Measurements from ENCODE around the gene MIOX. TPM values are rescaled to one million over a fixed set of nuclear protein-coding genes. Genes with fewer than 3 reads are reported as not detected.

MIOX gene
- total RNA-seq, 1 donor from 2014 or later: not detected

- DNase-seq: no peak
Measured at GRCh38 chr22:50455201-50455600, 31.5 kb upstream of the MIOX start.

DNA sequence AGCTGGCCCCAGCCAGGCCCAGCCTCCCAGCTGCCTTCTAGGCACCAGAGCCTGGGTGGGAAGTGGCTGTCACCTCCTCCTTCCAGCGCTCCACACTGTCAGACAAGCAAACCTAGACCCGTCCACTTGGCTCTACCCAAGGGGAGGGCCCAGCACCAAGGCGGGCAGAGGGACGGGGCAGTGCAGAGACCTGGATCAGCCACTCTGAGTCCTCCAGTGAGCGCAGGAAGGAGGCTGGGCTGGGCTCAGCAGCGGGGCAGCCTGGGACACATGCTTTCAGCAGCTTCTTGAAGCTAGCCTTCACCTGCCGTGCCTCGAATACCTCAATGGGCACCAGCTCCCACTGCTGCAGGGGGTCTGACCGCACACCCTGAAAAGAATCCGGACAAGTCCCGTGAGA is 30.6 kb upstream of the MIOX start:
- no peak for DNase-seq

- no peak for DNase-seq
Measured at GRCh38 chr22:50456466-50457234, 30.0 kb upstream of the MIOX start.

- no peak for DNase-seq
Measured at GRCh38 chr22:50459016-50459415, 27.6 kb upstream of the MIOX start.

DNA sequence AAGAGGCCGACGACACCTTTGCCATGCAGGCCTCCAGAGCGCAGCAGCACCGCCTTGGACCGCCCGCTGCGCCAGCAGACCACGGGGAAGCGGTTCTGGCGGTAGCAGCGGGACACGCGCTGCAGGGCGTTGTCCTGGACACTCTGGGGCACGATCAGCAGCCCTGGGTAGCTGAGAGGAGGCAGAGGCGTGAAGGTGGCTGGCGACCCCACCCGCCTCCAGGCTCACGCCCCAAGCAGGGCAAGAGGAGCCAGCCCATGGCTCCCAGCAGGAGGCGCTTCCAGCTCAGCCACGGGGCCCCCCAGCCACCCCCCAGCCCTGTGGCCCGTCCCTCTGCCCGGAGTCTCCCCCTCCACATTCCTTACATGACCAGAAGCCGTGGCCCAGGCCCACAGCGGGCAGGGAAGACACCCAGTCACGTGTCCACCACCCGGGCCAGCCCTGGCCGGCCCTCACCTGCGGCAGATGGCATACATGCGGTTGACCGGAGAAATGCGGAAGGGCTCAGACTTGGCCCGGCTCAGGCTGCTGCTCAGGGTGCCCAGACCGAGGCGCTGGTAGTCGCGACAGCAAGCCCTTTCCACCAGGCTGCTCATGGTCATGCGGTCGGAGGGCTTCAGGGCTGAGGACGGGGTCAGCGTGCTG is 27.0 kb upstream of the MIOX start:
- no peak for DNase-seq

DNA sequence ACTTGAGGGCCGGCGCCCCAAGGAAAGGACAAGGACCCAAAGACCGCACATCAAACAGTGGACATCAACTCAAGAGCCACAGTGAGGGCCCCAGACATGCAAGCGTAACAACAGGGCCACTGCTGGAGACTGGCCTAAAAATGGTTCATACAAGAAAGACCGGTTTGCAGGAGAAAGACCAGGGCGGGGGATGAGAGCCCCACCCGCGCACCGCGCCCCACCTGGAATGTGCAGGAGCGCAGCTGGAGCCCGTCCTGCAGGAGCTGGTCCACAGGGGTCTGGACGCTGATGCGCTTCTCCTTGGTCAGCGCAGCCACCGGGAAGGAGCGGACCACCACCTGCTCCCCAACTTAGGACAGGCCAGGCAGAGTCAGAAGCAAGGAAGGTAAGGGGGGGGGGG is 25.7 kb upstream of the MIOX start:
- no peak for DNase-seq

DNA sequence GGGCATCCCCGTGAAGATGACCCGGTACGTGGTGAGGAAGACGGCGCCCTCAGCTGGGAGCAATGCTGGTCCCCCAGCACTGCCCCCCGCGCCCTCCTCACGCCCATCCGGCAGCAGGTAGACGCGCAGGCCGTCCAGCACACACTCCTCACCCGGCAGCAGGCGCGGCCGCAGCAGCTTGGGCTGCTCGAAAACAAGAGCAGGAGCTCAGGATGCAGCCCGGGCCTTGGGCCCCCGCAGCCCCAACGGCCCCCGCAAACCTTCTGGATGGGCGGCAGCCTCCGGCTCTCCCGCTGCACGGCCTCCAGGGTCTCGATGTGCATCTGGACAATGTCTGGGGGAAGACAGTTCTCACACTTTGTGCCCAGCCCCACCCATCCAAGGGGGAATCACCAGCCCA is 25.1 kb upstream of the MIOX start:
- DNase-seq: no peak

DNA sequence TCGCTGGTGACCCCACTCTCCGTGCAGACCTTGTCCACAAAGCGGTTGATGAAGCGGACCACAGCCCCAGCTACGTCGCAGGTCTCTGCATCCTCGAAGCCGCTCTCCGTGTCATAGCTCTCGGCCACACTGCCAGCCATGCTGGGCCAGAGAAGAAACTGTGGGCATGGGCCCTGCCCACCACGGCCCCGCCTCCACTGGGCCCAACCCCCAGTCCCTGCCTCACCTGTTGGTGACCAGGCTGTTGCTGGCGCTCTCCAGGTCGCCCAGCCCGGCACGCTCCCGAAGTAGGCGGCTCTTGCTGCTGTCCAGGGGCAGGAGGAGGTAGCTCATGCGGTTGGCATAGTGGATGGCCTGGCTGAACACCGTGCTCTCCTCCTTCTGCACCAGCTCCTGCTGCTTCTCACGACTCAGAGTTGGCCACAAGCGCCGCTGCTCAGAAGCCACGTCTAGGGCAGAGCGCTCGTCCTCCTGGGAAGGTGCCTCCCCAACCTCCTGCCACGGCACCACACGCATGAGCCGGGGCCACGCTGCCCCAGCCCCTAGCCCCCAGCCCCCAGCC is 24.6 kb upstream of the MIOX start:
- no peak for DNase-seq

DNA sequence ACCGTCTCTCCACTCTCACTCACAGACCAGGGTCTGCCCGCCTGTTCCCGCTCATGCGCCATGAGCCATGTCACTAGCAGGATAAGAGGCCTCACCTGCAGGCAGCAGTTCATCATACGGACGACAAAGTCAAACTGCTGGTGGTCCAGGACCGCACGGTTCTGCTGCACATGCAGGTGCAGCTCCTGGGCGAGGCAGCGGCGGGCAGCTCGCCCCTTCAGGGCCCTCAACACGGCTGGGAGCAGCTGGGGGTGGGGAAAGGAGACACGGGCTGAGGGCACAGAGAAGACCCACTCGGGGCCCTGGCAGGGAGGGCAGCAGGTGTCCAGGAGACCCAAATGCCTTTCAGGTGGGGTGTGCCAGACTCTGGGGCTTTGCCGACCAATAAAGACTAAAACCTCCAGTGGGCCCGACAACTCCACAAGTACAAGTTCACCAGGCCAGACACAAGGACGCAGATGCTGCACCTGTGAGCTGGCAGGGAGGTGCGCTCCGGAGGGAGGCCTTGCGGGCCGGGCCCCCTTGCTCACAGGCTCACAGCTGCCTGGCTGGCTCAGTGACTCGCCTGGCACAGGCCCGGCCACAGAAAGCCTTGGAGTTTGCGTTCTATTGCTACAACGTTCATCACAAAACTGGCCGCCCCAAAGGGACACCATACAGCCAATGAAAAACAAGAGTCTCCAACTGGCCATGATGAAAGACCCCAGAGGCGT is 23.3 kb upstream of the MIOX start:
- DNase-seq: no peak

DNA sequence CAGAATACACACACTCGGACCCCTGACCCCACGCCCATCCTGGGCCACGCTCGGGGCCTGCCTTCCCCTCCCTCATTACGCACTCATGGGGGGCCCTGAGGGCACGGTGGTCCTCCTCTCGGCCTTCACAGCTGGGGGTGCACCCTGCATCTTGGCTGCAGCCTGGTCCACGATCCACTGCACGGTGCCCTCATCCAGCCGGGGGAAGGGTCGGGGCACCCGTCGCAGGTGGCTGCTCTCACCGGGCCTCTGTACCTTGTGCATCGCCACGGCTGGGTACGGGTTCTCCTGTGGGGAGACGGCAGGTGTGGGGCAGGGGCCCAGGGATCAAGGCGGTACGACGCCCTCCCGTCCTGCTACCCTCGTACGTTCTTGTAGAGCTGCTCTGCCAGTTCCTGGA is 22.2 kb upstream of the MIOX start:
- no peak for DNase-seq

GRCh38 chr22:50465066-50465930 is 21.4 kb upstream of the MIOX start:
- no peak for DNase-seq

- DNase-seq: no peak
Measured at GRCh38 chr22:50467341-50467740, 19.3 kb upstream of the MIOX start.

DNA sequence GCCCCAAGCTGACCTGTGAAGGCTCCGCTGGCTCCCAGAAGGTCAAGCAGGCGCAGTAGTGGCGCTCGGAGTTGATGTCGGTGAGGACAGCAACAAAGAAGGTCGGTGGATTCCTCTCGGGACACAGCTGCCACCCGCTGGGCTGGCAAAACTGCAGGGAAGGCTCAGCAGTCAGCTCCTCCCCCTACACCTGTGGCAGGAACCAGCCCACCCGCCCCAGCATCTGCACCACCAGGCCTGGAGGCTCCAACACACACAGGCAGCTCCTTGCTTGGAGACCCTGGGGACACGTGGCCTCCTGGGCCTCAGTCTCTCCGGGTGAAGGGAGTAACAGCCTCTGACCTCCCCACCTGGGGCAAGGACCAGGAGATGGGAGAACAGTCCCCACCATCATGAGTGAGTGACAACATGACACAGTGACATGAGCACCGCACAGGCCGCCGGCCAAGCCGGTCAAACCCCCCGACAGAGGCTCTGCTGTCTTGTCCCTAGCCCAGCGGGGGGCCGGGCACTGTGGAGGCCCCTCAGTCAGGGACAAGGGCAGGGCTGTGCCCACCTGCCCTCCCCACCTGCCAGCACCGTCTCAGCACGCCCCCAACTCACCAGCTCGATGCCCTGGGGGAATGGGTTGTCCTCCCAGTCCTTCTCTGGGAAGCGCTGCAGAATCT is 18.8 kb upstream of the MIOX start:
- no peak for DNase-seq

- no peak for DNase-seq
Measured at GRCh38 chr22:50468626-50469025, 18.0 kb upstream of the MIOX start.

DNA sequence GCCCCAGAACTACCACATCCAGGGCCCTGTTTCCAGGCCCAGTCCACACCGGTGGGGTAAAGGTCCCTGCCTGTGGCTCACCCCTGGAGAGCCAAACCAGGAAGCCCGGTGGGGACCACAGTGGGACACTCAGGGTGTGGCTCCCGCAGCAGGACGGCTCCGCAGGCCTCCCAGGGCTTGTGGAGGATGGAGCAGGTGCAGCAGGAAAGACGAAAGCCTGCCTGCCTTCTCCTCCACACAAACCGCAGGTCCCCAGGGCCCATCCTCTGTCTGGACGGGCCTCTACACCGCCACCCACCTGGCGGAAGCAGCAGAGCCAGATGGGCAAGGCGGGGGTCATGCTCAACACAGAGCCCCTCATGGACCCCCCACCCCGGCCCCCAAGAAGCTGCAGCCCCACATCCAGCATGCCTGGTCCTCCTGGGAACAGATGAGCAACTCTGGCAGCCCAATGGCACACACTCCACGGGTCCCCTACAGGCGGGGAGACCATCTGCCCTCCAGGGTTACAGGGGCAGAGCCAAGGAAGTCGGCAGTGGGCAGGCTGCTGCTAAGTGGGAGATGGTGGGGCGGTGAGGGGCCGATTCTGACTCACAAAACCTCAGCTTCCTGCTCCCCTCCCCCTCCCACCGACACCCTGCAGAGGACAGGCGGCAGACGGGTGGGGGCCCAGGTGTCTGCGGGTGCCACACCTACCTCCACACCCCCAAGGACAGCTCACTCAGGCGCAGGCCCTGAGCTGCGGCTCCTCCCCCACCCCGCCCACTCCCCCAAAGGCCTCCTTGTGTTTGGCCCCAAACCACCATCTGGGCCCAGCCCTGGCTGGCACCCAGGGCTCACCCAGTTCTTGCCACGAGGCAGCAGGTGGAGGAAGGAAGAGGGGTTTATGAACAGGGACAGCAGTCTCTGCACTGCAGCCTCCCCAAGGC is 17.0 kb upstream of the MIOX start:
- no peak for DNase-seq

- DNase-seq: no peak
Measured at GRCh38 chr22:50470491-50470890, 16.2 kb upstream of the MIOX start.

DNA sequence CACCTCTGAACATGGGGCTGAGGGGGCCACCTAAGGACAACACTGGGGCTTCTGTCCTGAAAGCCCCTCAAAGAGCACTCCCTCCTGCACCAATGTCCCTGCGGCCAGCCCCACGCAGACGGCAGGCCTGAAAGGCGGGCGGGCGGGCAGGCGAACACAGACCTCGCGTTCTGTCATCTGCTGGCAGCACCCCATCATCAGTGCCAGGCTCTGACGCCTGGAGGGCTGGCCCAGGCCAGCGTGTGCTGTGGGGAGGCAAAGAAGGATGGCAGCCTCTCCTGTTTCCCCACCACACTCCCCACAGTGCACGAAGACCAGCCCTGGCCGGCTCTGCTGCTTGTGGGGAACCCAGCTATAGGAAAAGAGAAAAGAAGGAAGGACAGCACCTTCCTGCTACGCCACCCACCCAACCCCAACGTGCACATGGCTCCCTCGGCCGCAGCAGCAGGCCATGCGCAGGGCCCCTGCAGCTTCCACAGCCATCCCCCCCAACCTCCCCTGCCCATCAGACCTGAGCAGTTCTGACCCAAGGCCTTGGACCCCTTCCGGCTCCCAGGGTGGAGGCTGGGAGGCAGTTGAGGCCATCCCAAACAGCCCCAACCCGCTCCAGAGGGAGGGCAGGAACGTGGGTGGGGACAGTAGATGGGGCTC is 15.3 kb upstream of the MIOX start:
- no peak for DNase-seq

GRCh38 chr22:50471962-50472361 is 14.7 kb upstream of the MIOX start:
- no peak for DNase-seq

GRCh38 chr22:50473088-50473487 is 13.6 kb upstream of the MIOX start:
- DNase-seq: no peak
